Measurements from ENCODE around the gene TBL1X.

Gene TBL1X

DNA sequence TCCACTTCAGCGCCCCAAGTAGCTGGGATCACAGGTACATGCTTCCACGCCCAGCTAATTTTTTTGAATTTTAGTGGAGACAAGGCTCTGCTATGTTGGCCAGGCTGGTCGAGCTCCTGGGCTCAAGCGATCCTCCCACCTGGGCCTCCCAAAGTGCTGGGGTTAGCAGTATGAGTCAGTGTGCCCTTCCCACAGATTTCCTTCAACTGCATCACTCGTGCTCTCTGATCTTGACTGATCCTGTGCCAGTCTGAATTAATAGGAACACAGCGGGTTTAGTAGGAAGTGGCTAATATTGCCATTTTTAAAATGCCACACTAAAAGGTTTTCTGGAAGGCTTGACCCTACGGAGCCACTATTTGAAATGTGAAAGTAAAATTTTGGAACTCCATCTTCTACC lies 317.1 kb downstream of the TBL1X start:
- no peak for DNase-seq

DNA sequence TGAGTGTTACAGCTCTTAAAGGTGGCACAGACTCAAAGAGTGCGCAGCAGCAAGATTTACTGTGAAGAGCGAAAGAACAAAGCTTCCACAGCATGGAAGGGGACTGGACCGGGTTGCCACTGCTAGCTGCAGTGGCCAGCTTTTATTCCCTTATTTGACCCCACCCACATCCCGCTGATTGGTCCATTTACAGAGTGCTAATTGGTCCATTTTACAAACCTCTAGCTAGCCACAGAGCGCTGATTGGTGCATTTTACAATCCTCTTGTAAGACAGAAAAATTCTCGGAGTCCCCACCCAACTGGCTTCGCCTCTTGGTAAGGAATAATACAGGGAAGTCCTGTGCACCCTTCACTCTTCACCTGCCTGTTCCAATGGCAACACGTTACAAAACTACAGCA lies 319.5 kb downstream of the TBL1X start:
- no peak for DNase-seq

DNA sequence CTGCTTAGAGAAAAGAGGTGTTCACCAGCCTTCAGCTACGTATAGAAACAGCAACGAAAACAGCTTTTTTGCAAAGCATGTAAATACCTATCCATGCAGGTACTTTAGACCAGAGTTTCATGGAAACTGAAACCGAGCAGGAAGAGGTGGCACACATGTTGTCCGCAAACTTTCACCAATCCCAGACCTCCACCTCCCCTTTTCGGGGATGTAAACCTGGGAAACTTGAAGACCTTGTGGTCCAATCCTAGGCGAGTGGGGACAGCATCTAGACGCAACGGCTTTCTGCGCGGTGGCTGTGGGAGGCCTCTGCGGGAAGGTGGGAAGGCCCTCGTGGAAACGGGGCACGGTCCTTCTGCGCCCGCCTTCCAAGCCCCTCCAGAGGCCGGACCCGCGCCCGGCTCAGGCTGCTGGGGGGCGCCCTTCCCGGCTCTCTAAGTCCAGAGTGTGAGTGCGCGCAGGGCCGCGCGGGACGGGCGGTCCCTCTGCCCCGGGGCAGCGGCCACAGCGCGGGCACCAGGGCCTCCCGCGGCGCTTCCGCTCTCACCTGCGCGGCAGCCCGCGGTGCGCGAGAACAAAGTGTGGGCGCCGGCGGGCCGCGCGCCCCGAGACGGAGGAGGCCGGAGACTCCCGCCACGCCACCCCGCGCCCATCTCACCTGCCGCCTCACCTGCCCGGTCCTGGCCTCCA lies 320.5 kb downstream of the TBL1X start:
- peak; percentile 48 for DNase-seq

DNA sequence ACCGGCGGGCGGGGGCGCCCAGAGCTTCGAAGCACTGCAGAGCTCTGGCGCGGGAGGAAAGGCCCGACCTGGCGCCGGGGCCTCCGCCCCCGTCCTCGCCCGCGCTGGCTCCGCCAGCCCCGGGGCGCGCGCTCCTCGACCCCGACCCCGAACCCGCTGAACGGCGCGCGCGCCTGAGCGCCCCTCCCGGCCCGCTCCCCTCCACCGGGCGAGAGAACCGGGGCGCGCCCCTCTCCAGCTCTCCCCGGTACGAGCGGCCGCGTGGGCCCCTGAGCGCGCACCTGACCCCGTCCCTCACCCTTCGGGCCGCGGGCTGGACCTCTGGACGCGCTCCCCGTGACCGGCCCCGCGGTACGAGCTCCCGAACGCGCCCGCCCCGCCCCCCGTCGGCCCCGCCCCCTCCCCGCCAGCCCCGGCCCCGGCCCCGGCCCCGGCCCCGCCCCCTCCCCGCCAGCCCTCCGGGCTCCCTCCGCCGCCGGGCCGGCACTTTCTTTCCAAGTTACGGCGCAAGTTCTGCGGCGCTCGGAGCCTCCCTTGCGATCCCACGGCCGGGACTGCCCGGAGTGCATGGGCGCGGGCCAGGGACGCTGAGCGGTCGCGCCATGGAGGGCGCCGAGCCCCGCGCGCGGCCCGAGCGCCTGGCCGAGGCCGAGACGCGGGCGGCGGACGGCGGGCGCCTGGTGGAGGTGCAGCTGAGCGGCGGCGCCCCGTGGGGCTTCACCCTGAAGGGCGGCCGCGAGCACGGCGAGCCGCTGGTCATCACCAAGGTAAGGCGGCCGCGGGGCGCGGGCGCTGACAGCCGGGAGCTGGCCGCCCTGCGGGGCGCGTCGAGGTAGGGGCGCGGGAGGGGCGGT lies 321.3 kb downstream of the TBL1X start, which contains the start of gene SHROOM2:
TSS of gene SHROOM2 (plus strand) at position 486 of the 854 bp plus-strand sequence. CDS start at position 603, 117 bp downstream.
- DNase-seq = peak; percentile 64

DNA sequence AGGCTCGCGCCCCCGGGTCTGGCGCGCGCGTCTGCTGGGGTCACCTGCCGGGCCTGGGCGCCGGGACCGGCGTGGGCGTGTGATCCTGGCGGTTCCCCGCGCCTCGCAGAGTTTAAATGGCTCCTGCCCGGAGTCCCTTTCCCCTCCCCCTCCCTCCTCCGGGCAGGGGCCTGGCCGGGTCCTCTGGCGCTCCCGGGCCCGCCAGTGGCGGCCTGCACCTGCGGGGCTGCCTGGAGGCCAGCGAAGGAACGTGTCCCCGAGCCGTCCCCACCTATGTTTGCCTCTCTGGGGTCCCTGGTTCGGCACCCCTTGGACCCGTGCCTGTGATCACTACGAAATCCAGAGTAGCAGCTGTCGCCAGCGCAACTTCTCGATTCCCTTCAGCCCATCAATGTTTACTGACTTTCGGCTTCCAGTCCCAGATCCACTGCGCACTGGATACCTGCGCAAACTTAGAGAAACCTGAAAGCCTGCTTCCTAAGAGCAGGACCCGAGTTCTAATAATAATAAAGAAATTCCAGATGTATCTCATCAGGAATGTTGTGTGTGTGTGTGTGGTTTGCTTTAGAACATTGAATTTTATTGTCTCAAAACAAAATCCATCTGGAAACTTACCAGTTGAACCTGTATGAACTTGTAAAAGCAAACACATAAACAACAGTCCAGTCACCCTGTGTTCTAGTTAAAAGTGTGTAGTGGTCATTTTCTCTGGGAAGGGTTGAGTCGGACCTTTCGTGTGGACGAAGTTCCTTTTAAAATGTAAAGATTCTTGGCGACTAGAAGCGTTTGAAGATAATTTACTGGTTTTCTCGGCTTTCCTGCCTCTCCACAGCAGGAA lies 322.2 kb downstream of the TBL1X start:
- DNase-seq = peak; percentile 55

DNA sequence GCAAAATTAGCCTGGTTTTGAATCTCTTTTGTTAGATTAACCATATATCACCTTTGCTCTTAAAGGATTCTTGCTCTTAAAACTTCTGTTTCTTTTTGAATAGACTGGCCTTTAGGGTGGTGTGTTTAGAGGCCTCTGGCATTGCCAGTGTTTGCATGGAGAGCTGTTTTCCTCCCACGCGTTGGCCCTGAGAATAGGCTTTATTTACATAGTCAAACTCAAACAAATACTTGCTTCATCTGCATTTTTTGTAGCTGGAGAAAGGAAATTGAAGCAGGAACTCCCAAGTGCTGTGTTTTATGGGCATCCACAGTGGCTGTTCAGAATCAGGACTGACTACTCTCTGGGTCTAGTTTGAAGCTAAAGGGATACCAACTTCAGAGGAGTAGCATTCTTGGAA lies 324.1 kb downstream of the TBL1X start:
- peak; percentile 16 for DNase-seq

DNA sequence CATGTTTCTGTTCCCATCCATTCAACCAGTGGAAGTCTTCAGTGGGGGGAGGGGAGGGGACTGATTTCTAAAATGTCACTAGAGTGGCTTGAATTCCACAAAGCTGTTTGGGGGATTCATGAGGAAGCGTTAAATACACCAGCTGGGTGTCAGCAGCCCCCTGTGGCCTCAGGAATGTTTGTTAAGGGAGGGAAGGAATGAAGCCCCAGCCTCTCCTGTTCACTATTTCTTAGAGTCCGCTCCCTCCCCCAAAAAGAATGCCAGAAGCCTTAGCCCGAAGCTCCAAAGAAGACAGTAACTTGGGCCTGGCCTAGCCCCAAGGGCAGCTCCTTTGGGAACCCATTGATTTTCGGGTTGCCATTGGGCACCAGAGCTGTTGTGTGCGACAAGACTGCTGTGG lies 324.7 kb downstream of the TBL1X start:
- no peak for DNase-seq
